Activated CD8-positive, alpha-beta memory T cell treated with anti-CD3 and anti-CD28 coated beads, Interleukin-2, amount 50 U/mL, for 1 hour (primary cell): ENCODE data around the gene TSPO2.

ENCODE experiments used
- DNase-seq: peaks from one replicate; pipeline ENCODE4 v3.0.0-alpha.2; 2020; ENCODE audit errors: extremely low read depth

TSPO2 gene

DNA sequence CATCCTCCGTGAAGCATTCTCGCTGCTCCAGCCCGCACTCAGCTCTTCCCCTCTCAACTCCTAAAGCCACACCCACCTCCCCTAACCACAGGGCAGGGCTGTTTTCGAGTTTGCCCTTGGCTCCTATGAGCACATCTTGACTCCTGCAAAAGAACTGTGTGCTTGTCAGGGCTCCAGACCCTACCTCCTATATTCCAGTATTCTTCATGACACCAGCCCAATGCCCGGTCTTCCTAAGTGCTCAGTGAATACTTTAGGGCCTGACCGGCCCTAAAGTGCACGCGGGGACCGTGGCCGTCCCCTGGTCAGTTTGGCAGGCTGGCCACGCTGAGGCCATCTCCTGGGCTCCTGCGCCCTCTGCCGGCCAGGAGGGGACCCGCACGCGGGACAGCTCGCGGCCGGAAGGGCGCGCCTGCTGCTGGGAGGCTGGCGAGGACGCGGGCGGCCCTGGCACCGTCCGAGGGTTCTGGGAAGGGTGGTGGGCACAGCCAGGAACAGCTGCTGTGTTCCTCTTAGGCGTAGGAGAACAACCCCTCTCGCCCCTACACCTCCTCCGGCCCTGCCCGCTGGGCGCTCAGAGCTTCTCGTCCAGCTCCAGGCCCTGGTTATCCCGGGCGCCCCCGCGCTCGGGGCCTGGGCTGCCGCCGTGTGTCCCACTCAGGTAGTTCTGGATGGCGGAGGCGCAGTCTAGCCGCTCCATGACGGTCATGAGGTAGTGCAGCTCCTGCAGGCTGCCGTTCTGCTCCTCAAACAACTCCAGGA is 14.3 kb upstream of the TSPO2 start:
- DNase-seq: no peak

- no peak for DNase-seq
These were observed 13.5 kb upstream of the TSPO2 start for GRCh38 chr6:41028561-41029412.

DNA sequence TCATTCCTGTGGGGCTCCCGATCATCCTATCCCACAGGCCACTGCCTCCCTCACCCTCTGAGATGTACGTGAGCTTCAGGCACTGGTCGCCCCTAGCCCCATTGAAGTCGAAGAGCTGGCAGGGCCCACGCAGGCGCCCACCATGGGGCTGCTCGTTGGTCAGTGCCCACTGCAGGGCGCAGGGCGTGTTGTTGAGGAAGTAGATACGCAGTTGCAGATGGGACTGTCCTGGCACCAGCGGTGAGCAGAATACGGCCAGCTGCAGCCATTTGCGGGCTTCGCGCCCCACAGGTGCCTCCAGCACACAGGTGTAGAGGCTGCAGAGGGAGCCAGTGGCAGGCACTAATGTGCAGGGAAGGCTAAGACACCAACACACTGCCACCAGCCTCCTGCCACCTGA is 9.4 kb upstream of the TSPO2 start:
- DNase-seq: no peak

- no peak for DNase-seq
These were observed 8.5 kb upstream of the TSPO2 start for GRCh38 chr6:41033776-41034175.

- no peak for DNase-seq
These were observed 6.1 kb upstream of the TSPO2 start for GRCh38 chr6:41036186-41036585.

GRCh38 chr6:41036601-41037000 is 5.7 kb upstream of the TSPO2 start:
- DNase-seq: no peak

- no peak for DNase-seq
These were observed 5.0 kb upstream of the TSPO2 start for GRCh38 chr6:41037107-41037900.

DNA sequence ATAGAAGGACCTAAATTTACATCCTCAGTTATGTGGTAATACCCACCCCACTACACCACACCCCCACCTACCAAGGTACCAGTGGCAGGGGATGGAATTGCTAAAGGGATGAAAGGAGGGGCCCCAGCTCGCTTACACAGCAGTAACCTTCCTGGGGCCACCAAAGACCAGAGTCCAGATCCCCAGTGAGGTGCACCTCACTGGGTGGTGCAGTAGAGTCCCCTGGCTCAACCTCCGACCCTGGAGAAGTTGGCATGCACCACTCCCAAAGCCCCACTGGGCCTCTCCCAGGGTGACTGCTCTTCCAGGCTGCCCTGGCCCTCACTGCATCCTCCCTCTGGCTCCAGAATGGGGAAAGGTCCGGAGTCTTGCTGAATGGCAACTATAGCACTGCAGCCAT is 4.1 kb upstream of the TSPO2 start:
- DNase-seq: no peak

- DNase-seq: no peak
These were observed 2.9 kb upstream of the TSPO2 start, which contains the start of gene UNC5CL for GRCh38 chr6:41039060-41039998. Gene UNC5CL (minus strand): TSS chr6:41039221. CDS start chr6:41035074, 4,147 bp downstream.

DNA sequence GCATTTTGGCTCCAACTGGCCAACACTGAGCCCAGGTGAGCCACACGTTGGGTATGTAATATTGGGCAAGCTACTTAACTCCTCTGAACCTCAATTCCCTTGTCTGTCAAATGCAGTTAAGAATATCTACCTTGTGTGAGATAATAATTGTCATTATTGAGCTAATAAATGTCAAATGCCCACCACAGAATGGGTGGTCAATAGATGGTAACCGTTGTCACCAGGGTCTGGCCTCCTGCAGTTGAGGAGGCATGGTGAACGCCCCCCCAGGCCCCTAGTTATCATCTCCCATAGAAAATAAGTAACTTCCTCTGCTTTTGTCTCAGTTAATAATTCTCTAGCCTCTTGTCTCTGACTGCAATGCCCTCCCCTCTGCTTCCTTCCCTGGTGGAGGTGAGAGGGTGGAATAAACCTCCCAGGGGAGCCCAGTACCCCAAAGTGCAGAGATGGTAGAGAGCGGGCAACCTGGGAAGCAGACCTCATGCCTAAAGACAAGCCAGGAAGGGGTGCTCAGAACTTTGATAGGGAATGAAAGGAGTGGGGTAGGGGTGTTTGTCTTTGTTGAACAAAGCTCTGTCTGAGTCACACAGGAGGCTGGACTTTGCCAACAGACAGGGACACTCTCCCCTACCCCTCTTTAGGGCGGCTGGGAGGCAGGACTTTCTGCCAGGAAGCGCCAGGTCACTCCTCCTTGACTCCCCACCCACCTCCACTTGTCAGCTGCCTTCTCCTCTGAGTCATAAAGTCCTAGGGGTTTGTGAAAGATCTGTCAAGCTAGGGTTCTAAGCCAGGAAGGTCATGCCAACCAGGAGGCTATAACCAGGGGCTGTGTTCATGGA is 1.9 kb upstream of the TSPO2 start:
- no peak for DNase-seq

DNA sequence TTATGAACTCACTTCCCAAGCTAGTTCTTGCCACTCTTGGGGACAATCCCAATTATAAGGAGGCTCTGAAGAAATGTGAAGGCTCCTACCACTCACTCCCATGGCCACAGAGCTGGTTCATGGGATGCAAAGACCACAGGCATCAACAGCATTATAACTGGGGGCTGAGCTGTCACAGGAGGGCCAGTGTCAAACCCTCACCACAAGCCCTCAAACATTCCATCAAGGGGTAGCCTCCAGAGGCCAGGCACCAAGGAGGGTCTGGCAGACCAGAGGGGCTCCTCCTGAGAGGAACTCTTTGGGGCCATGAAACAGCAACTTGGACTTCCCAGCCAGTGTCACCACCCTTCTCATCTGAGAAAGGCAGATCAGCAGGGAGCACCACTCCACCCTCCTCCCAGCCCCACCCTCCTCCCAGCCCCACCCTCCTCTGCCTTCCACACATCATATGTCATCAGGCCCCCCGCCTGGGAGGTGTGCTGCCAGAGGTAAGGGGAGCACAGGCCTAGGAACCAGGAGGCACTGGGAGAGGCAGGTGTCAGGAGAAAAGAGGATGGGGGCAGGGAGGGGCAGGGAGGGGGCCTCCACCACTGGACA is 1.2 kb upstream of the TSPO2 start:
- no peak for DNase-seq

GRCh38 chr6:41043151-41043550 is 884 bp downstream of the TSPO2 start:
- DNase-seq: no peak

DNA sequence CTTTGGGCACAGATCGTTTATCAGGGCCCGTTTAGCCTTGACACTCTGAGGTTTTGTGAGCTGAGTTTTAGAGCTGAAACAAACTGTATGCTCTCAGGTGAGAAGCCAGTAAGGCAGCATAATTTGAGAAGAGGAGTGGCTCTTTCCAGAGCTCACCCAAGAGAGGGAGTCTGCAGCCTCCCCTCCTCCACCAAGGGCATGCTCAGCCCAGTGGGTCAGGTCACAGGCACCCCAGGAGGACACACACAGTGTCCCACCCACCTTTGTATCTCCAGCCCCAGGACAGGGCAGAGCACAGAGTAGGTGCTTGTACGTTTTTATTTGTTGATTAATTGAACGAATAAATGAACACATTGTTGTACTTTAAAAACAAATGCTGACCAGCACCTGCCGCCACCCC is 3.4 kb downstream of the TSPO2 start:
- no peak for DNase-seq

GRCh38 chr6:41046084-41046483 is 3.8 kb downstream of the TSPO2 start:
- no peak for DNase-seq

GRCh38 chr6:41047306-41047705 is 5.0 kb downstream of the TSPO2 start:
- DNase-seq: no peak

- DNase-seq: no peak
These were observed 5.8 kb downstream of the TSPO2 start for GRCh38 chr6:41047745-41048732.

DNA sequence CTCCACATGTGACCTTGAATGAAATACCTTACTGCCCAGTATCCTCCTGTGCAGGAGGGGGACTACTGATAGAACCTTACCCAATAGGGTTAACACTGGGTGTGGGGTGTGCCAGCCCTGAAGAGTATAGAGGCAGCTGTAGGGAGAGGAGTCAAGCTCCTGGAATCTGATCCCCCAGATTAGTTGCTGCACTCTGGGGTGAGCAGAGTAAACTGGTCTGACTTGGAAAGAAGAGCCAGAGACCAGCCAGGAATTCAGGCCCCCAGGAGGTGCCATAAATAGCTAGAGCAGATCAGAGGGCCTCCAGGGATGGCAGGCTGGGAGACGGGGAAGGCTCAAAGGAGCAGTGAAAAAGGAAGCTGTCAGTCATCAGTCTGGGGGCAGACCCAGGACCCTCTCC is 7.3 kb downstream of the TSPO2 start:
- DNase-seq: no peak

GRCh38 chr6:41049955-41050354 is 7.7 kb downstream of the TSPO2 start:
- no peak for DNase-seq

DNA sequence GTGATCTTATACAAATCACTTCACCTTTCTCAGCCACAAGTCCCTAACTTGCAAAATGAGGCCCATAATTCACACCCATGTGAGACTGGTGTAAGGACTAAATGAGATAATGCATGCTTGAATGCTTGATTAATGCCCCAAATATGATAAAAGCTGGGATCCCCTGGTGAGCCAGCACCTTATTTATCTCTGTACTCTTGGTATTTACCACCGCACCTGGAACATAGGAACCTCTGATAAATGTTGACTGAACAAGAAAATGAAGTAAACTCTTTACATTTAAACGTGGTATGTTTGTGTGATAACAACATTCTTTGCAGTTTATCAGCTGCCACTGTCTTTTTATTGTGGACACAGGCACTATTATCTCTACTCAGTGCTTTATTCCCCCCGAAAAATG is 8.3 kb downstream of the TSPO2 start:
- no peak for DNase-seq
